Dermis blood vessel endothelial cell (primary cell): ENCODE results near the gene AVEN. TPM values are rescaled to one million over a fixed set of nuclear protein-coding genes. Genes with fewer than 3 reads are reported as not detected.

Experiments
- DNase-seq: peaks from one replicate; pipeline ENCODE4 v3.0.0; 2010
- total RNA-seq: library from RNA; depleted of rRNA; stranded (reverse); fragments of >200 nt; gene quantifications from 2 replicates; pipeline ENCODE4 v1.2.3, GENCODE V29; 2014

The AVEN gene
- total RNA-seq, 1 donor from 2014 or later, result 32.2 TPM

GRCh38 chr15:33910741-33911140 is 128.3 kb downstream of the AVEN start:
- DNase-seq, result no peak

DNA sequence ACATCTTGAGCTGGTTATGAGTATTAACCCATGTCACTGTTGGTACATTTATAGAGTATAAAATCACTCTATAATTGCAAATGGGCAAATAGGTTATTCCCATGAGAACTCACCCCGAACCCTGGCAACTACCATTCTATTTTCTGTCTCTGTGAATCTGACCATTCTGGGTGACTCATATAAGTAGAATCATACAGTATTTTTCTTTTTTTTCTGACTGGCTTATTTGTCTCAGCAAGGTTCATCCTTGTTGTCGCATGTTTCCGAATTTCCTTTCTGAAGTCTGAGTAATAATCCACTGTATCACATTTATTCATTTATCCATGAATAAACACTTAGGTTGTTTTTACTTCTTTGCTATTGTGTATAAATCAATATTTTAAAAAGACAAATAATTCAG is 130.6 kb downstream of the AVEN start:
- peak; percentile 16 for DNase-seq

DNA sequence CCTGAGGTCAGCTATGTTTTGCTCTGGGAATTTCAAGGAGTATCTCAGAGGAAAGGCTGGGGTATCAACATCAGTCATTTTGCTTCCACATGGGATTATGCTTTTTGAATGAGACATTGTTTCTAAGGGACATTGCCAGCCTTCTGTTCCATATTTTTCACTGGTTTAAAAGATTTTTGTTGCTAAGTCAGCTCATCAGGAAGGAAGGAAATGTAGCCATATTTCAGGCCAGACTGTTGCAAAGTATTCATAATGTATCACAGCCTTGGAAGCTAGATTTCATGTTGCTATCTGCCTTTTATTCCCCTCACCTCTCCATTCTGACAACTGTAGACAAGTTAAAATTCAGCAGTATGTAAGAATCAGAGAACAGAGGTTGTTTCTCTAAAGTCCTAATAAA is 131.7 kb downstream of the AVEN start:
- peak; percentile 64 for DNase-seq

DNA sequence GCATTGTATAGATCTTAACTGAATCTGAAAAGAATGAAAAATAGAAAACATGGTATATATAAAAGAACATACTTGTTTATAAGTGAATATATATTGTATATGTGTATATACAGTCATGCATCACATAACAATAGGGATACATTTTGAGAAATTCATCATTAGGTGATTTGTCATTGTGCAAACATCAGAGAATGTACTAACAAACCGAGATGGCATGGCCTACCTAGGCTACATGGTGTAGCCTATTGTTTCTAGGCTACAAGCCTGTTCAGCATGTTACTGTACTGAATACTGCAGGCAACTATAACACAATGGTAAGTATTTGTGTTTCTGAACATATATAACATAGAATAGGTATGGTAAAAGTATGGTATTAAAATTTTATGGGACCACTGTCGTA is 135.3 kb downstream of the AVEN start:
- no peak for DNase-seq

GRCh38 chr15:33902043-33902442 is 137.0 kb downstream of the AVEN start:
- no peak for DNase-seq

- DNase-seq, result no peak
Measured at GRCh38 chr15:33894193-33894592, 144.8 kb downstream of the AVEN start.

GRCh38 chr15:33888176-33888575 is 150.8 kb downstream of the AVEN start:
- no peak for DNase-seq

DNA sequence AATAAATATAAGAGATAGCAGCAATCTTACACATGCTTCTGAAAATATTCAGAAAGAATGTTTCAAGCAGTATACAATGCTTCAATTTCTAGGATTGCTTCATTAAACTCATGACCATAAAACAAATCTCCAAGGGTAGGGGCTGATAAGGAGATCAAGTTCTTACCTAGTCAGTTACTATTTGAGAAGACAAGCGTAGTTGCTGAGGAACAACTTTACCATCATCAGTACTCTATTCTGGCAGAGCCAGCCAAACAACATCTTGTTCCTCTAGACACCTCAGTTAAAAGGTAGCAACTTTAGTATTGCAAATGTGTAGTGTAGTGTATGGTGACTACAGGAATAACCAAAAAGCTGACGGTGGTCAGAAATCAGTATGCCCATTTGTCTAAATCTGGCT is 156.1 kb downstream of the AVEN start:
- DNase-seq, result no peak

DNA sequence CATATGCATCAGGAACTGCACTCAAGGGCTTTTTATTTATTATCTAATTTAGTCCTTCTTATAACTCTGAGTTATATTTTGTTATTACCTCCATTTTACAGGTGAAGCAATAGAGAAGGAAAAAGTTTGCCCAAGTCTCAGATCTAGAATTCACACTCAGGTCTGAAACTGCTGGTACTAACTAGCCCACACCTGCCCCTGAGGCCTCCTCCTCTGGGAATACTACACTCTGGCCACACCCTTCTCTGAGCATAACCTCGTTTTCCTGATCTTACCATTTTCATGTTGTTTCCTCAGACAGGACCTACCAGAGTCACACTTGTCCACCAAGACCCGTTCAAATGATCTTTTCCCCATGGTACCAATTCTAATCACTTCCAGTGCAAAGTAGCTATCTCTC is 164.8 kb downstream of the AVEN start:
- DNase-seq, result no peak

- no peak for DNase-seq
Measured at GRCh38 chr15:33872416-33873106, 166.4 kb downstream of the AVEN start.

DNA sequence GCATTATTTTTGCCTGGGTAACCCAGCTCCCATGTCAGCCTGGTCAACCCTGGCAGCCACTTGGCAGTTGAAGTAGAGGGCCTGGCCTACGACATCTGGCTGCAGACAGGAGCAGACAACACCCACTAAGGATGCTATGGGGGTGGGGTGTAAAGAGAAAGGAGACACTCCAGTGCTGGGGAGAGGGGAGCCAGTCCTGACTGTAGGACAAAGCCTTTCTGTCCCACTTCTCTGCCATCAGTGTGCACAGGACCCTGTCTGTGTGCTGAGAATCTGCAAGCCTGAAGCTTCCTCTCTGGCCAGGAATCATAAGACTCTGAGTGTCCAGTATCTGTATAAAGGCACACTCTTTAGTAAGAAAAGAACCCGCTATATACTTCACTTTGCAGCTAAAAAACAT is 167.0 kb downstream of the AVEN start:
- DNase-seq, result no peak

DNA sequence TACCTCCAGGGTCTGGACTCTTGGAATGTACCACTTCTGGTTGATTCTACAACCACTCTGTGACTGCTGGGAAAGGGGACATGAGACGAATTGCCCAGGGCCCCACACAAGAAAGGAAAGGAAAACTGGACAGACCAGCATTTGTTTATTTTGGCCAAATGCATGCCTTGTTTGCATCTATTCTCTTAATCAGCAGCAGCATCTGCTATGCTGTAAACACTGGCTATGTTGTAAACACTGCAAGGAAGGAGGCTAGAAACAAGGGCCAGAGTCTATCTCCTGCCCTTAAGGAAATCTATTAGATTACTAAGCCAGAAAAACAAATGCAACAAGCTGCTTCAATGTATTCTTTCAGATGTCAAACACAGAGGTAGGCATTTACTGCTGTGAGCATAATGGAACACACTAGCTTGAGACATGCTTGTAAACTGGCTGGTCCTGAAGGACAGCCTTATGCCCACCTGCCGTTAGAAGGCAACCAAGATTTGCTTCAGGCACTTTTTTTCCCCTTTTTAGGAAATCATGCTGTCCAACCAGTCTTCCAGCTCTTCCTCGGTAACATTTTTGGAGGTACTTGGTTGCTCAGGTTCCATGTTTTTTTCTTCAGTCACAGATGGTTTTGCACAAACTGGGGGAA is 172.8 kb downstream of the AVEN start:
- no peak for DNase-seq

DNA sequence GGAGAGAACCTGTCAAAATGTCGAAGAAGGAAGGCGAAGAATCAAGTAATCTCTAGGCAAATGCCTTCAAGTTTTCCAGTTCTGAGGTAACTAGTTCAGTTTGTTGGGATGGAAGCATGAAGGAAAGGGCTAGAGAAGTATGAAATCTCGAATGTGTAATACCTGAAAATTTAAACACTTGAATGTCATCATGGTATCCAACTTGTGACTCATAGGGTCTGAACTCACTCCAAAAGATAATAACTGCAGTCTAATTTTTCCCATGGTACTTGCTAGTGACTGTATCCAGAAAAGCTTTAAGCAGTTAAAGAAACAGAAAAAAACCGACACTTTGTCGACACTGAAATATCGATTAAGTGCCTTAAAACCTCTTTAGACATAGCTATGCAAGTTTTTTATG is 173.6 kb downstream of the AVEN start:
- DNase-seq, result no peak

DNA sequence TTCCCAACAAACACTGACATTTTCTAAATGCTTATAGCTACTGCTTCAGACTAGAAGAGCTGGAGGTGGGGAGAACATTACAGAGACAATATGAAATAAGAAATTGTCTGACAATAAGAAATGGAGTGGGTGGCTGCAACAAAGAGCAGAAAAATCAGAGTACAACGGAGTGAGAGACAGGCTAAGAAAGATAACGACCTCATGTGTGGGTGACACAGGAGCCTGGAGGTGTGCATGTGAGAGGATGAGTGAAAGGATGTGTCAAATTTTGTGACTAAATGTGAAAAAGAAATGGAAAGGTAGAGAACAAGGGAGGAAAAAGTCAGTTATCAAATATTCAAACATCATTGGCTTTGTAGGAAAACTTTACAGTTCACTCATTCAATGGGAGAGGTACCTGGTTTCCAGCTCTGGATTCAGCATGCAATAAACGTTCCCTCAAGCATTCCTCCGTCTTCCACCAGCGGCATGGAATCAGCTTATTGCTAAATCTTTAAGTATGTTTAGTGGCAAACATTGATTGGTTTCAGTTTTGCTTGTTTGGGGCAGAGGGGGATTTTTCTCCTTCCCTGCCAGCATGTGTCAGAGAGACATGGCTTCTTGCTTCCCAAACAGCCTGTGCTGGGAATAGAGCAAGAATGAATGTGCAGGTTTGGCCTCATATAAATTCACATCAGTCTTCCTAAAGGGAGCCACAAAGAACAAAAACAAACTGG is 174.5 kb downstream of the AVEN start:
- no peak for DNase-seq

DNA sequence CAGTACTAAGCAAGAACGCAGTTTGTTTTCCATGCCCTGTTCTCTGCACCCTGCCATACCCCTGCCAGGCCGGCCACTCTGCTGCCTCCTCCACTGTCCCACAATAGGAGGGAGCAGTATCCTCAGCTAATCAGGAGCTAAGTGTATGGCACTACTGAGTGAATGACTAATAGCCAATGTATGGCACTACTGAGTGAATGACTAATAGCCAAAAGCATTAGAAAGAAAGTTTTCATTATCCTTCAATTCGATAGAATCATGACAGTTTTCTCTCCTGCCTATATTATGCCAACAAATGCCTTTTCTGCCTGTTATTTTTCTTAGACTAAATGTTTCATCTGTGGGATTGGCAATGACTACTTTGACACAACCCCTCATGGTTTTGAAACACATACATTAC is 178.2 kb downstream of the AVEN start:
- peak; percentile 23 for DNase-seq

- no peak for DNase-seq
Measured at GRCh38 chr15:33859992-33860545, 178.9 kb downstream of the AVEN start.

DNA sequence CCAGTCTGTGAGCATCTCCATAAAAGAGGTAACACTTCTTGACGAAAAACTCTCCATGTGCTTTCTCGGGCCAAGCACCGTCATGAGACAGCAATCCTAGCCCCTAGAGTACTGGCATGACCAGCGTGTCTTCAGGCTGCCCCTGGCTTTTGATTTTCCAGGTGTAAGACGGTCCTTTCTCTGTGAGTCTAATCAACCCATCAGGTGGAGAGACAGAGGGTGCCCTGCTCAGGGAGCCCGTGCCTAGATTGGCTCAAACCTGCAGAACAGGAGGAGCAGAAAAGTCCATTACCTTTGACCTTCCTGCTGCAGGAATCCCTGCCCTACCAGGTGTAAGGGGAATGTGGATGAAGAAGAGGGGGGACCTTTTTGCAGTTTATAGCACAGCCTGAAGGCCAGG is 180.2 kb downstream of the AVEN start:
- DNase-seq, result no peak

DNA sequence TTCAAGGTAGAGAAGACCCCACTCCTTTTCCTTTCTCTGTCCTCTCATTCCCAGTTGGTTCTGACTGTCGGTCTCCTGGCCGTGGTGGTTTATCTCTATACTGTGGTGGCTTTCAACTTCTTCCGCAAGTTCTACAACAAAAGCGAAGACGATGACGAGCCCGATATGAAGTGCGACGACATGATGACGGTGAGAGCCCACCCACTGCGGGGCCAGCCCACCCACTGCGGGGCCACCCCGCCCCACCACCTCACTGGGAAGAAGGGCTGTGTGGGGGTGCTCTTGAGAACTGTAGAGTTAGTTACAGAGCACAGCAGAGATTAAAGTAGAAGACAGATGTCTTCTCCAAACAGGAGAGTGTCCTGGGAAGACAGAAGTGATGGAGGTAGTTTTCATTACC is 181.3 kb downstream of the AVEN start:
- no peak for DNase-seq

- DNase-seq, result no peak
Measured at GRCh38 chr15:33852570-33852969, 186.4 kb downstream of the AVEN start.

DNA sequence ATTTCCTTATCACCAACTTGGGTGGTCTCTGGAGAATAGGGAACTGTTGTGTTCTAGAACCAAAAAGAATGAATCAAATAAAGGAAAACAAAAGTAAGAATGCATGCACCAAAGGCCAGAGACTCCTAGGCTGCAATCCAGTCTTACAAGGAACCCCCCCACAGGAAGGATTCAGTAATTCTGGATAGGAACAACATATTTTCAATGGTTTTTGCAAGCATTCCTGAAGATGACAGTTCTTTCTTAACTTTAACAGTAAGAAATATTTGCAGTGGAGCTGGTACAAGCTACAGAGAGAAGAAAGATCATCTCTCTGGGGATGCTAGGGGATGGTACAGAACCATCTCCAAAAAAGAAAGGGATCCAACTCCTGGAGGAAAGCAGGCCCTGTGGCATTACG is 186.9 kb downstream of the AVEN start:
- no peak for DNase-seq

DNA sequence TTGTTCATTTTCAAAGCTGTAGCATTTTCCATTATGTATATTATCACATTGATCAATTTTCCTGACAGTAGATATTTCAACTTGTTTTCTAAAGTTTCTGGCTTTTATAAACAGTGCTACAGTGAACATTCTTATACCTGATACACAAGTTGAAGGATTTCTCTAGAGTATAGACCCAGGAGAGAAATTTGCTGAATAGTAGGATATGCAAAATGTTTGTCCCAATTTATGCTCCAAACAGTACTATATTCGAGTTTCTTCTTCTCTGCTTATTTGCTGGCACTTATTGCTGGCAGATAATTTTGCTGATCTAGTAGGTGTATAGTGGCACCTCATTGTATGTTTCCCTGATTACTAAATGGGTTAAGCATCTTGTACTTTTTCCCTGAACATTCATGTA is 187.9 kb downstream of the AVEN start:
- DNase-seq, result no peak

DNA sequence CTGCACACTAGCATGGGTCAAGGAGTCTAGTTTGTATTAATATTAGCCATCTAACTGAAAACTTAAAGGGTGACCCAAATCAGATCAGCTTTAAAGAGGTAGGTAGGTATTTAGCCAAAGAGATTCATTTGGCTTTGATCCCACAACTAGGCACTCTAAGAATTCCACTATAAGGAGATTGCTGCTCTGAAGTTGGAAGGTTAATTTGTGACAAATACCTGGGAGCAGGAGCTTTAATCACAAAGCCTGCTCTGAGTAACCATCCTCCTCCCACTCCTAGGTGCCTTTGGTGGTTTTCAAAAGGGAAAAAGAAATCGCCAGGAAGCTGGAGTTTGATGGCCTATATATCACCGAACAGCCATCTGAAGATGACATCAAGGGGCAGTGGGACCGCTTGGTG is 191.0 kb downstream of the AVEN start:
- DNase-seq, result no peak

DNA sequence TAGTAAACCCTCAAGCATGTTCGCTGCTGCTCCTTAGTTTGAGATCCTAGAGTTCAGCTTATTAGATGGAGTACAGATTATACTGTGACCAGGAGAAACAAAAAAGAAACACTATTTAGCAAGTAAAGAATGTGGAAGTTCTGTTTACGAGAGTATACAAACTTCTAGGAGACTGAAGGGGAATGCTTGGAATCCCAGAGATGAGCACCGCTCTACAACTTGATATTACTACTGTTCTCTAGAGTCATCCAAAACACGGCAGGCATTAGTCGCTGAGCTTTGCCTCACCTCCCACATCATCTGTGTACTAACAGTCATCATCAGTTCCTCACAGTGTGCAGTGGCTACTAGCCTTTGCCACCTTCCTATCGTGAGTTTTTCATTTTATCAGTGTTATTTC is 192.1 kb downstream of the AVEN start:
- no peak for DNase-seq

GRCh38 chr15:33846142-33846541 is 192.9 kb downstream of the AVEN start:
- no peak for DNase-seq
